ENCODE data around the gene CDK5.

CDK5 gene

DNA sequence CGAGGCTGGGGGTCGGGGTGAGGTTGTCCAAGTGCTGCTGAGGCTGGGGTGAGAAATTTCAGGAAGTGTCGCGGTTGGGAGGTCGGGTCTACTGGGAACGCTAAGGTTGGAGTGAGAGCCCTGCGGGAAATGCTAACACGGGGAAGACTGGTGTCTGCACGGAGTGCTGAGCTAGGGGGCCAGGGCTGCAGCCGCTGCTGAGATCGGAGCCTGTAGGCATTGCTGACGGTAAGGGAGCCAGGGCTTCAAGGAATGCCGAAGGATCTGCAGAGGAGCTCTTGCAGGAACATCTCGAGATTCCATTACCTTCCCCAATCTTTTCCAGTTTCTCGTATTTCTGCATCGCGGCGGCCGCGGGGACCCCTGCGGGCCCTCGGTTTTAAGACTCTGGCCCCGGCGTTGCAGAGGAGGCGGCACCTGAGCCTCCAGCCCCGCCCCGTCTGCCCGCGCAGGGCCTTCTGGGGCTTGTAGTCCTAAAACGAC is at the start of gene CDK5:
Gene CDK5 (minus strand): TSS at position 392 of the 483 bp plus-strand sequence. CDS start 49 bp downstream, at position 343.
- DNase-seq = no peak

DNA sequence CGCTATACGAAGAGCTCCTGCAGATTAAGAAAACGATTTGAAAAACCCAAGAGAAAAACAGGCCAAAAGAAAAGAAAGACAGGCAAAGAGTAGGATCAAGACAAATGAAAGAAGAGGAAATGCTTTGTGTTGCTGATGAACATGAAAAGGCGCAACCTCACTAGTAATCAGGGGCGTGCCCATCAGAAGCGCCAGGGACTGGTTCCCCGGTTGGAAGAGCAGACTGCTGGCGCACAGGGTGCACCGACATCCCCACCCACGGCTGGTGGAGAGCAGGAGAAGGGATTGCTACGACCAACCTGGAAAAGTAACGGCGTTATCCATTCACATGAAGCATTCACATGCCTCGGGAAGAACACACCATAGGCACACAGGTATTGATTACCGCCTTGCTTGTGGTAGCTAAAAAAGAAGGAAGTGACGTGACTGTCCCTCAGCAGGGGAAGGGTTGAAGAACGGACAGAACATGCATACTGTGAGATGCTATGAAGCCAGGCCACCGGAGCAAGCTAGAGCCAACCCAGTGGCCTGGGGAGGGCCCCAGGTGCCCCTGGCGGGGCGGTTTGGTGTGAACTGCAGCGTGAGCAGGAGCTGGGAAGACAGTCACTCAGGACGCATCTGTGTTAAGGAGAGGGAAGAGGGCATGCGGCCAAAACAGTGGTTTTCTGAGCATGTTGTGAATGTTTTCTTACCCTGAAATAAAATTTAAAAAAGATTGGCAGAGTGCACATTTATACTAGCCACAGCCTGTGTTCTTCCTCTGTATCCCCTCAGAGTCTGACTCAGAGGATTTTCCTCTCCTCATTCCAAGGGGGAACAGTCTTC is 46.9 kb upstream of the CDK5 start:
- DNase-seq = no peak

DNA sequence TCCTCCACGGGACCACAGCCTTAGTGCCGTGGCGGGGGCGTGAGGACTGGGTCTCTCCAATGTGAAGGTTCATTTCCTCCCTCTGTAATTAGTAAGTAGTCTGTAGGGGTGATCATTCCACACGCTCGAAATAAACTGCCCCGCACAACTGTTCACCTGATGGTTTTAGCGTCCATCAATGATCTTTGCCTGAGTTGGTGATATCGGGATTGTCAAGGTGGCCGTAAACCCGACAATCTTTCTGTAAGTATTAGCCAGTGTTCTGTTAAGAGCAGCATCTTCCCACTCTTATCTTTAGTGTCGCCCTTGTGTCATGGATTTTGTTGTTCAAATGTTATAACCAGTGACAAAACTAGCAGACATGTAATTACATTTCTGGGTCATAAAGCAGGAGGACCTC is 46.3 kb upstream of the CDK5 start:
- DNase-seq = no peak

DNA sequence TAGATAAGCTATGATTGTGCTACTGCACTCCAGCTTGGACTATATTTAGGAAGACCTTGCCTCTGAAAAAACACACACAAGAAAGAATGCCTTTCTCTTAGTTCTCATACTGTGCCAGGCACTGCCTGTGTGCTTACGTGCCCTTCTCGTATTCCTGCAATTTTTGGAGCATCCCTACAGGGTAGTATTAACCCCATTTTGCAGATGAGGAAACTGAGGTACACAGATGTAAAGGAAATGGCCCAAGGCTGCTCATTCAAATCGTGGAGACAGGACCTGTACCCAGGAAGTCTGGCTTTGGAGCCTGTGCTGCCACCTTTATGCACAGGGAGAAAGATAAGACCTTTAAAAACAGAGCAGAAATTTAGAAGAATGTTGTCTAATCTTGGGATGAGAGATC is 45.3 kb upstream of the CDK5 start:
- DNase-seq = no peak

DNA sequence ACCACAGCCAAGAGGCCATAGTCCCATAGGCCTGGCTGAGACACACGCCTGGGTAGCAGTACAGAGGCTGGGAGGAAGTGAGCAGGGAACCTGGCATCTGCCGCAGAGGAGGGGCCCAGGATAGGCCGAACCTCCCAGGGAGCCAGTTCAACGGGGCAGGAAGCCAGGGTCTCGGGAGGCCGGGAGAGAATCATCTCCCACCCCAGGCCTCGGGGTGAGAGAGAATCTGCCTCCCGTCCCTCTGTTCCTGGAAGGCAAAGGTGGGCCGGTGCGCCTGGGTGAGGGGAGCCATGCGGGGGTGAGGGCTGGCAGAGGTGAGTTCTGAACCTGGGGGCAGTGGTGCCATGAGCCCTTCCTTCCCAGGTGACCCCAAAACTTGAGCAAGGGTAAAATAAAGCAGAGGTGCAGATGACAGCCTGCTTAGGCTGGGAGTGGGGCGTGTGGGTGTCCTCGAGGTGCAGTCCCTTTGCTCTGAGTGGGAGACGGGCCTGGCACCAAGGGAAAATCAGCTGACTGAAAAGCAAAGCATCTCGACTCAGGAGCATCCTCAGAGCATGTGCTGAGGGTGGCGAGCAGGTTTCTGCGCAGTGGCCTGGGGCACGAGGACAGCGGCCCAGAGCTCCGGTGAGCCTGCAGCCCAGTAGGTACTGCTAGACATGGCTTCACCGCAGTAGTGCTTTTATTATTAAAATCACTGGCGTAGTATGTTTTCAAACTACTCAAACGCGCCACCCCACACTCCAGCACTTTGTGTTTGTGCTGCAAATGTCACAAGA is 44.1 kb upstream of the CDK5 start:
- no peak for DNase-seq

DNA sequence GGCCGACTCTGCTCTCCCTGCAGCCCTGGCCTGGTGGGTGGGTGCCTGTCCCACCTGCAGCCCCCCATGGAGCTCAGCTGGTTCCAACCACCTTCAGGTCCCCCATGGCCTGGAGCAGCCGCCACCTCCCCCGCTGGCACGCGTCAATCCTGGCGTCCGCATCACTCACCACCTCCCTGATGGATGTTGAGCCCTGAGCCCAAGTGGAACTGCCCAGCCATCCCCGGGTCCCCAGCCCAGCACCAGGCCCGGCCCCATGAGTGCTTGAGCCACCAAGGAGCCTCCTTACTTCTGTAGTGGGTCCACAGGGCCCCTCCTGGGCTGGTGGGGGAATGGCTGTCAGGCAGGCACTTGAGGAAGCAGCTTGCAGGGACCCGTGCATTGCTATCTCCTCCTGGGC is 43.2 kb upstream of the CDK5 start:
- DNase-seq = no peak

DNA sequence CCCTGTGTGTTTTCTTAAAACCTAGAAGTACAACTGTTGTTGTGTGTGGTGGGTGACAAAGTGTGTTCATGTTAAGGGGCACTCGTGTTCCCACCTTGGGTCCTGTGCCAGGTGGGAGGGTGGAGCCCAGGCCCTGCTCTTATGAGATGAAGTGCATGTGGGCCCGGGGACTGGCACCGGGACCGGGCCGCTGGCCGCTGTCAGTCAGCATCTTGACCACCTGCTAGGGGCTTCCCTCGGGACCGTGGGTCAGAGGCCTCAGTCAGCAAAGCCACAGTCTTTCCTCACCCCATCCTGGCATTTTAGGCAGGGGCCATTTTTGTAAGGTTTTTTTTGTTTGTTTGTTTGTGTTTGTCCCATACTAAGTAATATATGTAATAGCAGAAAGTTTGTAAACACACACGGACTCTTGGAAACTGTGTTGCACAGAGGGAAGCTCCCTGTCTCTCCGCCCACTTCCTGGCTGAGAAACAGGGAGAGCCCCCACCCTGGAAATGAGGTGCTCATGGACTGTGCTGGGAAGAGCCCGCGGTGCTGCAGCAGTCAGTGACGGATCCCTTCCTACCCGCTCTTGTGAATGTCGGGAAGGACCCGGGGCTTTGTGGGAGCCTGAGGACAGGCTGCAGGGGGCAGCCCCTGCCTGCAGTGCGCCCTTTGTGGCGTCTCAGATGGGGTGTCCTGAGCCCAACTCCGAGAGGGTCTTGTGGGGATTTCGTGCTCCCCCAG is 42.0 kb upstream of the CDK5 start:
- DNase-seq = no peak

DNA sequence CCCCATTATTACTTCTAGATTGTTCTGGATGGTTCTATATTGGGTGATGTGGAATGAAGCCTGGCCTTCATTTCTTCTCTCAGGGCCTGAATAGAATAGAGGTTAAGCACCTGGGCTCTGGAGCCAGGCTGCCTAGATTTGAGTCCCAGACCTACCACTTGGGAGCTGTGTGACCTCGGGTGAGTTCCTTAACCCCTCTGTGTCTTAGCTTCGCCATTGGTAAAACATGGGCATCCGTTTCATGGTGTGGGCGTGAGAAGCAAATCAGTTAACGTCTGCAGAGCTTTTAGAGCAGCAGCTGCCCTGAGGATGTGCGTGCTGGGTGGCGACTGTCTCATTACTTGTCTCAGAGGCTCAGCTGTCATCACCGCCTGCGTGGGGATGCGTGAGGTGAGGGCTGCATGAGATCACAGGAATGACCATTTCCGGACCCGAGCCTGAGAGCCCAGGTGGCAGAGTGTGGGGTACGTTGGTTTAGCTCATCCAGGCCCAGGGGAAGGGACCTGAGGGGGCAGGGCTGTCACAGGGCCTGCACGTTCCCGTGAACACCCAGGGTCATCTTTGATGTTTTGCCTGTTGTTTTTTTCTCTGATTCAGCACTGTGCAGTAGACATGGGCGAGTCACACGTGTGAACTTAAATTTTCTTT is 38.3 kb upstream of the CDK5 start:
- DNase-seq = no peak

DNA sequence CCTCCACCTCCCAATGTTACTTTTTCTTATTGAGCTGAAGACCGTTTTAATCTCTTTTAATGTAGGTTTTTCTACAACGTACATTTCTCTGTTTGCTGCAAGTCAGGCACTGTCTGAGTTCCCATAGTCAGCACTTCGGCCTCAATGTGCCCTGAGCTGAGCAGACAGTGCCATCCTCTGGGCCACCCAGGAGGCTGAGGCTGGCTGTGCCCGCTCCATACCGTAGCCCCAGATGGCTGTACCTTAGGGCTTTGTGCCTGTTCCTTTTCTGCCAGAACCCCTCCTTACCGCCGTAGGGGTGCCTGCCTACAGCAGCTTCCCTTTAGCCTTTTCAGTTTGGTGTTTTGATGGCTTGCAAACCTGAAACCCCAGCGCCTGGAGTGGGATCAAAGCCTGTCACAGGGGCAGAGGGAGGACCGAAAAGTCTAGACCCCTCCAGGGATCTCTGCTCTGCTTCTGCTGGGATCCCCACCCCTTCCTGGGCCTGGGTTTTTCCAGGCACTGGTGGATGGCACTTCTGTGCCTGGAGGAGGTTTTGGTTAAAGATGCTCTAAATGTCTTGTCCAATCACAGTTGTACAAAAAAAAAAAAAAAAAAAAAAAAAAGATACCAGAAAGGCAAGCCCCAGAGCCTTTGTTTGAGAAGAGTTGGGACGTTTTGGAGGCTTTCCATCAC is 37.6 kb upstream of the CDK5 start:
- no peak for DNase-seq

DNA sequence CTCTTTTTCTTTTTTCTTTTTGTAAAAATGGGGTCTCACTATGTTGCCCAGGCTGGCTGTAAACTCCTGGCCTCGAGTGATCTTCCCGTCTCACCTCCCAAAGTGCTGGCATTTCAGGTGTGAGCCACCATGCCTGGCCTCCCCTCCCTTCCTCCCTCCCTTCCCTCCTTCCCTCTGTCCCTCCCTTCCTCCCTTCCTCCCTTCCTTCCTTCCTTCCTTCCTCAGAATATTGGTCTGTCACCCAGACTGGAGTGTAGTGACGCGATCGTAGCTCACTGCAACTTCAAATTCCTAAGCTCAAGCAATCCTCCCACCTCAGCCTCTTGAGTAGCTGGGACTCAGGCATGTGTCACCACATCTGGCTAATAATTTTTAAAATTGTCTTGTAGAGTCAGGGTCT is 37.0 kb upstream of the CDK5 start:
- DNase-seq = no peak

DNA sequence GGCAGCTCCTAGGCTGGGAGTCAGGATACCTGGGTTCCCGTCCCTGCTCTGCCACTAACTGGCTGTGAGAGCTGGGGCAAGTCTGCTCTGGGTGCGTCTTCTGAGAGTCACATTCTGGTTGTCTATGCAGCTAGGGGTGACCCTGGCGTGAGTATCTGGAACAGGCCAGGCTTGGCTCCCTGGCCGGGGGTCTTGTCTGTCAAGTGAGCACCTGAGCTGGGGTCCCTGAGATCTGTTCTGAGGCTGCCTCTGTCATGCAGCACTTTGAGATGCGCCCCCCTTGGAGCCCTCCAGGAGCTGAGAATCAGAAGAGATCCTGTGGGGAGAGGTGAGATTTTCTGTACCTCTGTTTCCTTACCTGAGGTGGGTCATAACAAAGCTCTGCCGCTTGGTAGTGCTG is 36.1 kb upstream of the CDK5 start:
- no peak for DNase-seq

DNA sequence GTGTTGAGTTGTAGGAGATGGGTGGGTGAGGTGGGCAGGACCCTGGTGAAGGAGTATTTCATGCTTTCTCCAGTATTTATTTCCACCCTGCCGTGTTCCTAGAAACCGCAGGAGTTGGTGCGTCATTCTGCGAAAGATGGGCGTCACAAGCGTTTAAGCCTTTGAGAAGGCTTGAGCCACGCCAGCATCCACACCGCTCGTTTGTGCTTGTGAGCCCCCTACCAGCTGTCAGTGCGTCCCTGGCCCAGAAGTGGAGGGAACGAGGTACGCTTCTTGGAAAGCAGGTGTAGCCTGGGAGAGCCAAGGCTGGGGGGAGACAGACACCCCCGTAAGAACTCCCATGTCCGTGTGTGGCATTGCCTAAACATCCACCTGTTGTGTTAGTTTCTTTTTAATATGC is 34.3 kb upstream of the CDK5 start:
- no peak for DNase-seq

DNA sequence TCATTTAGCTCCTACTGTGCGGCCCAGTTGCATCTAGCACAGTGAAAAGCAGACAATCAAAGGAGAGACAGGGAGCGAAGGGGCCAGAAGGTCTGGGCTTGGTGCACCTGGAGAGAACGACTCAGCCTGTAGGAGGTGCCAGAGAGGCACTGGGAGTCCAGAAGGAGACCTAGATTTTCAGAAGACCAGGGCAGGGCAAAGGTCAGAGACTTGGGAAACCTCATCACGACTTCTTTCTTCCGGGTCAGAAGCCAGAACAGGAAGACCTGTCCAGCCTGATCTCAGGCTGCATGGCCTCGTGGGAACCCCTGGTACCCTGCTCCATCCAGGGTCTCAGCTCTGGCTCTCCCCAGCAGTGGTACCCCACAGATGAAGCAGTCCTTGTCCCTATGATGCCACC is 33.7 kb upstream of the CDK5 start:
- peak; percentile 37 for DNase-seq

DNA sequence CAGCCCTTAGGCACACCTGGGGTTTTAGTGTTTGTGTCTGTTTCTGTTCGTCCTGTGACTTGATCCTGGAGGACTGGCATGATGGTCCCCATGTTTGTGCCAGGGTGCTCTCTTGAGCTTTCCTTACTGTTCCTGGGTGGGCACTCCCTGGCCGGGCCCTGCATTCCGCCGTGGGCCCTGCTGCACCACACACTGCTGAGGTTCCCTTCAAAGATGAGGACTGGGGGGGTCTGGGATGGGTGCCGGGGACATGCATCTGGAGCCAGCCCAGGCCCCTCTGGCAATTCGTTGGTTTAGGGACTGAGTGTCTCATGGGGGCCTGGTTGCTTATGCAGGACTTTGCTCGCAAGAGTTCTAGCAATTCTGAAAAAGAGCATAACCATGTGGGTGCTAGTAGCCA is 33.3 kb upstream of the CDK5 start:
- no peak for DNase-seq

DNA sequence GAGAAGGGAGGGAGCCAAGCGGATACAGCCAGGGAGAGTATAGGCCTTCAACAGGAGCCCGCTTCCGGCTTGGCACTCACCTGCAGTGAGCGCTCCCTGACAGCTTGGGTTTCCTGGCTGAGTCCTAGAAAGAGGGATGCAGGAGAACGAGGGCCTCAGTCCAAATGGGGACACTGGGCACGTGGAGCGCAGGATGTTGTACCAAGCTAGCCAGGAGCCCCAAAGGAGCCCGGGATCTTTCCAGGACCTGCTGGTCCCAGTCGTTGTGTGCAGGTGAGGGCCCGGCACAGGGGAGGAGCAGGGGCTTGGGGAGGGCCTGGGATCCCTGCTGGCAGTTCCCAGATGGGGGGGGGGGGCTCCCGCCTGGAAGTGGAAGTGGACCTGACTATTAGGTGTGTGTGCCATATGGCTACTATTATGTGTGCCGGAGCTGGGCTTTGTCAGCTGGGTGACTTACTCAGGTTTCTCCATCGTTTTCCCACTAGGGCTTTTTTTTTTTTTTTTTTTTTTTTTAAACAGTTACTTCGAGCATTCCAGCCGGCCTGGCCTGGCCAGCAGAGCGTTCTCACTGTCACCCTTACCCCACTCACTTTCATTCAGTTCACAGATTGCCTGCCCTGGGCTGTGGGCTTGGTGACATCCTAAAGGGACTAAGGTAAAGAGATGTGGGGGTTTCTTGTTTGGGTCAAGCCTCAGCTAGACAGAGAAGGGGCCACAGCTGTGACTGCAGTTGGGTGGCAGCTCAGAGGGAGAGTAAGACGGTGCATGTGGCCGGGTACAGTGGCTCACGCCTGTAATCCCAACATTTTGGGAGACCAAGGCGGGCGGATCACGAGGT is 32.4 kb upstream of the CDK5 start:
- no peak for DNase-seq

DNA sequence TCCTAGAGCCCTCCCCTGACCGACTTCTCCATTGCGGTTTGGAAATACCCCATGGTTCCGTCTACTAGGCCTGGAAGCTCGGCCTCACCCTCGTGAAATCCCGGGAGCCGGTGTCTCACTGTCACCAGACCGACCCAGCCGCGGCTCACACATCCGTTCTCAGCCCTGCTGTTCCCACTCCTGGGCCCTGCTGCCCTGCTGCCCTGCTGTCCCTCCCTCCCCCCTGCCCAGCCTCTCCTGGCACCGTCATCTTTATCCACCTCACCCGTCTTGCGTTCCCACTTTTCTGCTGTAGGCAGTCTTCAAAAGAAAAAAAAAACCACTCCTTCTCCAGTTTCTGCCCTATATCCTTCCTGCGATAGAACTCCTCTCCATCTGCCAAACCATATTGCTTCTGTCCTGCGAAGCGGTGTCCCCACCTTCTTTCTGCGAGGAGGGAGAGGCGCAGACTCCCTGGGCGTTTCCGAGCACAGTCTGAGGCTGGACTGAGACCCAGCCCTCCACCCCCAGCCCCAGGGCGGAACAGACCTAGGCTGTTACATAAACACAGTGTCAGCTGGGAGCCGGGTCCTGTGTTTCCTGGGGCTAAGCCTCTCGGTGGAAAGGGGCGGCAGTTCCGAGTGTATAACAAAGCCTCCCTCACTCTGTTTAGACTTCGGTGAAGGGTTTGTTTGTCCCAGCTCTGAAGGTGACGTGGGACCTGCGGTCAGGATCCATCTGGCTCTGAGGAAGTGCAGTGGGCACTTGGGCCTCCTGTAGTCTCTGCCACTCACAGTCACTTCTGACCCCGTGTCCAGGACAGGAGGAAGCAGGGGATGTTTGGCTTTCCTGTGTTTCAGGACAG is 31.4 kb upstream of the CDK5 start:
- DNase-seq = no peak

DNA sequence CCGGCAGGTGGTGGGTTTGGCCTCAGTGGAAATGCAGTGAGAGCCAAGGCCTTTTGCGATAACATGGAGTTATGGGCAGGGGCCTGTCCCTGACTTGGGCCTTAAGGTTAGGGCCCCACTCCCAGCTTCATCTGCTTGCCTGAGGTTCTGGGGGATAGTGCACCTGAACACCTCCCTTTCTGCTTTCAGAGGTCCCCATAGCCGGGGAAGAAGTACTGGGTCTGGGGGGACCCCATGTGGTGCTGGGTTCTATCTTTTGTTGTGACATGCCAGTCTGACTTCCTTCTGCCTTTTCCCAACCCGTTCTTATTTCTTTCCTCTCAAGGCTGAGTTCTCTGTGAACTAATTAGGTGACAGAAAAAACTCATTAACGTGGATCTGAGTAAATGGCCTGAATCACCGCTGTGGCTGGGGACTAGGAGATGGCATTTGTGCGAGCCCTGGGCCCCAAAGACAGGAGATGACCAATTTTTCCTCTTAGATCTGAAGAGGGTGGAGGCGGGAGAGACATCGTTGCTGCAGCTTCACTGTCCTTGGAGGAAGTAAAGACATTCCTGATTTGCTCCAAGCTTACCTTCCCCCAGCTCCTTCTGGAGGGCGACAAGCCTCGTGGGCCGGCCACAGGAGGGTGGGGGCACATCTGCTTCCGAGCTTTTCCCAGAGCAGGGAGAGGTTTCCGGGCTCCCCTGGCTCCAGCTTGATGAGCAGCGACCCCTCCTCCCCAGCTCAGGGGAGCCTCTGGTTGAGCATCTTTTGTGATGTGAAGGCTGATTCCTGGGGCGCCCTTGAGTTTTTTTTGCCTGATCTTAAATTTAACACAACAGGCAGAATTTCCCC is 30.5 kb upstream of the CDK5 start:
- no peak for DNase-seq

DNA sequence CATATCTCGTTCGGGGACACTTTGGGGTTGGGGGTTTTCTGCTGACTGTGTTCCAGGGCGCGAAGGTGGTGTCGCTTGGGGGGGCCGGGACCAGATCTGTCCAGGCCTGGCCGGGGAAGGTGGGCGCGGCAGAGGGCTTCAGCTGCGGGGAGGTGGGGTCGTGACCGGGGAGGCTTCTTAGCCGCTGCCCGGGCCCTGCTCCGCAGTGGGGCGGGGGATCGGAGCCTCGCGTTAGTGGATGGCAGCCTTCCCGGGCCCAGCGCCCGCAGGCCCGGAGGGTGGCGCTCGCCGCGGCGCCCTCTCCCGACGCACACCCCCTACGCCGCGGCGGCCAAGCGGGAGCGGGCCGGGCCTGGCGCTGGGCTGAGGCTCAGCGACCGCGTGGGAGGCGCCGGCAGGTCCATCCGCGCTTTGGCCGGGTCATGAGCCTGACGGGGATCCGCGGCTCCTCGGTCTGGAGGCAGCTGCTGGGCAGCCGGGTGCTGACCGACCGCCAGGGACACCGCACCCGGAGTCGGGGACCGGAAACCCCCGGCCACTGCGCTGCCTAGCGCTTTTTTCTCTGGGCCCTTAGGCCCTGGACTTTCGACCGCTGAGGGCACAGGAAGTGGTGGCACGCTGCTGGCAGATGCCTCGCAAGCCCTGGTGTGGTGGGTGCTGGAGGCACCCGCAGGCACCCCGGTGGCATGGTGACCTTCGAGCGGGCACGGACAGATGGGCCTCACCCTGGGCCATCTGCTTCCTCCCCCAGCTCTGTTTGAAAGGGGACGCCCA is 29.7 kb upstream of the CDK5 start:
- peak; percentile 53 for DNase-seq

DNA sequence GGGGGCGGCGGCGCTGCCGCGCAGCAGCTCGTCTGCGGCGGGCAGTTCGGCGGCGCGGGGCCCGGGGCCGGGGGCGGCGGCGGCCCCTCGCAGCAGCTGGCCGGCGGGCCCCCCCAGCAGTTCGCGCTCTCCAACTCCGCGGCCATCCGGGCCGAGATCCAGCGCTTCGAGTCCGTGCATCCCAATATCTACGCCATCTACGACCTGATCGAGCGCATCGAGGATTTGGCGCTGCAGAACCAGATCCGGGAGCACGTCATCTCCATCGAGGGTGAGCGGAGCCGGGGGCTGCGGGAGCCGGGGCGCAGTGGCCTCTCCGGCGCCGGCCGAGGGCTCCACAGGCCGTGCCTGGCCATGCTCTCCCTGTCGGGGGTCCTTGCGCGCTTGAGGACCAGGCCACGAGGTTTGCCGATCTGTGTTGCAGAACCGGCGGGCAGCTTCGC is 29.1 kb upstream of the CDK5 start:
- DNase-seq = peak; percentile 41

Data from activated CD4-positive, alpha-beta T cell treated with anti-CD3 and anti-CD28 coated beads, Interleukin-10, Interleukin-2, amounts not matched to agents 100 ng/mL and 50 ng/mL, durations not matched to agents 16 hours and 8 hours (primary cell).